ENCODE measurements around the gene C4BPA. TPM values are rescaled to one million over a fixed set of nuclear protein-coding genes. Genes with fewer than 3 reads are reported as not detected.

C4BPA gene
- 3.6 TPM for total RNA-seq (ENCODE audit: insufficient read depth, low replicate concordance)

- DNase-seq (ENCODE audit: low spot score), result no peak
Measured at GRCh38 chr1:207103892-207104373, at the start of gene C4BPA. Gene C4BPA (plus strand): TSS chr1:207104233. CDS start chr1:207113026, 8,793 bp downstream.

GRCh38 chr1:207054491-207054890, 49.5 kb upstream of the C4BPA start:
- no peak for DNase-seq (ENCODE audit: low spot score)

- no peak for DNase-seq (ENCODE audit: low spot score)
Measured at GRCh38 chr1:207055386-207056001, 48.5 kb upstream of the C4BPA start.

DNA sequence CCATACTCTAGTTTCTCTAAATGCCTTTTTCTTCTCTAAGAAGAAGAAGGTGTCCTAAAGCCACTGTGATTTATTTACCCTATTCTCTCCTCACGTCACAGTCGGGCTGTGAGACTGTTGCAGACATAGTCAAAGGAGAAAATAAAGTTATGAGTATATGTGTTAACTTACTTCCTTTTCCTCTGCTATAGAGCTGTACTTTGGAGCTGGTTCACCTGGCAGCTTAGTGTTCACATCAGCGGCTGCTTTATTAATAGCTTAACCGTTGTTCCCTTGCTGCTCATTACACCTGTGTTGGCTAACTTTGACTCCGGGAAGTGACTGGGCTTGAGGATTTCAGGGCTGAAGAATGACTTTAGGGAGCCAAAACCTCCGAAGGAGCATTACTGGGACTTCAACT, 47.4 kb upstream of the C4BPA start:
- no peak for DNase-seq (ENCODE audit: low spot score)

GRCh38 chr1:207058252-207058651, 45.8 kb upstream of the C4BPA start:
- DNase-seq (ENCODE audit: low spot score), result no peak

GRCh38 chr1:207058878-207059867, 44.9 kb upstream of the C4BPA start:
- DNase-seq (ENCODE audit: low spot score), result no peak

DNA sequence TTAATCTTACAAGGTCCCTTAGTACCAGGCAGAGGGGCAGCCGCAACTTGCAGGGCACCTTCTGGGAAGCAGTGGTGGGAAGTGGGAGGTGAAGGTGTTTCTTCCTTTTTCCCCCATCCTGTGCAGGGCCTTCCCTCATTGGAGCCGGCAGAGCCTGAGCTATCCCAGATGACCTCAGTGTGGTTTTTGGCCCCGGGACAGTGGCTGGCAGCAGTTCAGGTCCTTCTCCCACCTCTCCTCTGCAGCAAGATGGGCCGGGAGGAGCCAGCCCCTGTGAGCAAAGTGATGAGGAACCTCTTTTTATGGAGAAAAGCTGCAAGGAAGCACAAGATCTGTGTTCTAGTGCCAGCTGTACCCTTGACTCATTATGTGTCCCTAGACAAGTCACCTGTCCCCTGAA, 44.2 kb upstream of the C4BPA start:
- no peak for DNase-seq (ENCODE audit: low spot score)

- DNase-seq (ENCODE audit: low spot score), result no peak
Measured at GRCh38 chr1:207060596-207060995, 43.4 kb upstream of the C4BPA start.

DNA sequence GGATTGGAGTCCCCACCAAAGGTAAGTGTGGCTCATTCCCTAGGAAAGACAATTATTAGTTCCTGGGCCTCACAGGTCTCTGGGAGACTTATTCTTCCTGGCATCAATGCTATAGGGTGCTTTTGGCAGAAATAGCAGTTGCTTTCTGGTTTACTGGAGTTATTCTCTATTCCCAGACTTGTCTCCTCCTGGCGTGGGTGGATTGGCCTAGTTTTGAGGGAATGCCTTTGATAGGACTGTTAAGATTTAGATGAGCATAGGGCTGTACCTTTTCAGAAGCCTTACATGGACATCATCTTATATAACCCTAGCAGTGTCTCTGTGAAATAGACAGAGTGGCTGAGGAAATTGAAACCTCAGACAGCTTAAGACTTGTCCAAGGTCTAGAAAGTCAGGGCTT, 42.0 kb upstream of the C4BPA start:
- no peak for DNase-seq (ENCODE audit: low spot score)

- DNase-seq (ENCODE audit: low spot score), result no peak
Measured at GRCh38 chr1:207063014-207063413, 41.0 kb upstream of the C4BPA start.

DNA sequence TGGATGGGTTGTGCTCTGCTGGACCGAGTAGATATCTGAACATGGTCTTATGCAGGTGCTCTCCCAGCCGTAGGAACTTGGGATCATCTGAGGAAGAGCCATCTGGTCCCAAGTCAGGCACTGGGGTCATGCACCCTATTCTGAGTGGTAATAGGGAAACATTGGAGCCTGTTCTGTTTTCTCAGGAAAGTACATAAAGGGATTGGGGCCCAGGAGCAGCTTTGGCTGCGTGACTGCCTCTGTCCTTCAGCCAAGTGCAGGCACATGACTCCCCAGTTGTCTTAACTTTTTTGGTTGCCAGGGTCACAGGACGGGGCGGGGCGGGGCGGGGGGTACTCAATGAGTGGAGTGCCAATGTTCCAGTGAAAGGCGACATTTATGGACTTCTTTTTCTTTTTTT, 39.5 kb upstream of the C4BPA start:
- DNase-seq (ENCODE audit: low spot score), result no peak

GRCh38 chr1:207067185-207067584, 36.8 kb upstream of the C4BPA start:
- DNase-seq (ENCODE audit: low spot score), result no peak

DNA sequence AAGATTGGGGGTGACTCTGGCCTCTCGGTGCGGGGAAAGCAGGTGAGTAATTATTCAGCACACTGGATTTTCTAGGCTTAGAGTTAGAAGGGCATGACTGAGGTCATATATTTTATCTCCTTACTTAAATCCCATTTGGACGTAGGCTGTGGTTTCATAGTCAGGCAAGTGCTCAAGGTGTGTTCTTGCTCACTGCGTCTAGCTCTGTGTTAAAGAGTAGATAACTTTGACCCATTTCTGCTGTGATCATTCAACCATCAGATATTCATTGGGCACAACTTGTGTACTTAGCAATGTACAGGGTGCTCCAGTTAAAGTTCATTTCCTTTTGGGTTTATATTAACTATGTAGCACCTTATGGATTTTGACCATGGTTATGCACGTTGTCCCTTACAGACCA, 36.4 kb upstream of the C4BPA start:
- no peak for DNase-seq (ENCODE audit: low spot score)

DNA sequence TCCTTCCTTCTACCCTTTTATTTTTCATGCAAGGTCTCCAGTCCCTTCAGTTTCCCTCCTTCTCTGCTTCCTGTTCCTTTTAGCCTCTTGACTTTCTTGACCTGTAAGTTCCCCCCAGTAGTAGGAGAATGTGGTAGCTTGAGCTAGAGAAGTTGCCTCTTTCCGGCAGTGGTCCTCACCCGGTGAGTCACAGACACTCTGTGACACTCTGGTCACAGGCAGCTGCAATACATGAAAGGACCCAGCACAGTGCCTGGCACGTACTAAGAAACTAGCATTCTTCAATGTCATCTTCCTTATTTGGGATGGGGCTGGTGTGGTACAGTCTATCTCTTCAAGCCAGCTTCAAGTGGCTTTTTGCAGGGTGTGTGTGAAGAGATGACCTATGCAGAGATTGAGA, 35.0 kb upstream of the C4BPA start:
- DNase-seq (ENCODE audit: low spot score), result no peak

- DNase-seq (ENCODE audit: low spot score), result no peak
Measured at GRCh38 chr1:207069858-207070506, 34.1 kb upstream of the C4BPA start.

- DNase-seq (ENCODE audit: low spot score), result no peak
Measured at GRCh38 chr1:207070811-207071210, 33.2 kb upstream of the C4BPA start.

GRCh38 chr1:207071426-207071825, 32.6 kb upstream of the C4BPA start:
- no peak for DNase-seq (ENCODE audit: low spot score)

DNA sequence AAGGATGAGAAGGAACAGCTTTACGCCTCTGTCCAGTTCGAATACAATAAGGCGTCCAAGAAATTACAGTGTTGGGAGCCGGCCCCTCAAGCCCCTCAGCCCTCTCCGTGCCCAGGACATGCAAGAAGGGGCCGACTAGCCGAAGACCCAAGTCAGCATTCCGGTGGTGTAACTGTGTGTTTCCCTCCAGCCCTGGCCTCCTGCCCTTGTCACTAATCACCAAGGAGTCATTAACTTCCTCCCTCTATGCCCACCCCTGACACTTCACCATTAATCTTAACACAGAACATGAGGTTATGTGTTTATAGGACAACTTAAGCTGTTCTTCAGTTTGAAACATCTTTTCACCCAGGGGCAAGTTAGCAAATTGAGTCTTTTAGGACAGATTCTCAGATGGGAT, 31.8 kb upstream of the C4BPA start:
- DNase-seq (ENCODE audit: low spot score), result no peak

DNA sequence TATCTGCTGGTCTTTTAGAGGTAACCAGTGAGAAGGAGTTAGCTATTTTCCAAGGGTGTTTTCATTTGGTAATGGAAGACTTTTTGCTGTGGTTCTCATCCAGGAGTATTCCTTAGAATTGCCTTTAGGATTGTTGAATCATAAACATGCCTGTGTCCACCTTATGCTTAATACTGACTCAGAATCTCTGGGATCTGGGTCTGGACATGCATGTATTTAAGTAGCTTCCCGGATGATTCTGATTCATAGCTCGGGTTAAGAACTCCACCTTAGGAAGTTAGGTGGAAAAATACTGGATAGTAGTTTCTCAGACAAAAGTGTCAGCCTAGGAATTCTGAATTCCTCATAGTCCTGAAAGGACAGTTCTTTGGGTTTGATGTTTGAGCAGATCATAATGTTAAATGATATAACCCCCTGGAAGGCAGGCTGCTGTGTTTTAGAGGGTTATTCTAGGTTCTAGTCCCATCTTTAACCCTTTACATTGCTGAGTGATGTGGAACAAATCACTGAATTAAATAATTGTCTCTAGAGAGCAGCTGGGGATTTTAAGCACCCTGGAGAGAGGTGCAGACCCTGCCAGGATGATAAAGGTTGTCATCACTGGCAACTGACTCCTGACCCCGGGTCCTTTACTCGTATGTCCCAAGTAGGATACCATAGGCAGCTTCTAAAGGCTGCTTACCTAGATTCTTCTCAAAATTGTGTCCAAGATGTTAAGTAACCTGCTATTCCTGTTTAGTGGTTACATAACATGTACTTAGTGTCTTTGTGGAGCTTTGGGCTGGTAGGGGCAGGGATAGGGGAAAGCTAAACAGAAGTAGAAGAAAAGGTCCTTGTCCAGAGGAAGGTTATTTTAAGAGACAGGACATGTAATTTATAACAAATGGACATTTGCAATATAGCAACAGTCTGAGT, 29.9 kb upstream of the C4BPA start:
- no peak for DNase-seq (ENCODE audit: low spot score)

- no peak for DNase-seq (ENCODE audit: low spot score)
Measured at GRCh38 chr1:207076181-207076955, 27.7 kb upstream of the C4BPA start.
